Subcutaneous abdominal adipose tissue (tissue), 5 donors: ENCODE data around the gene RHBDD1.

Experiments
- H3K27ac ChIP-seq: one replicate; pipeline ENCODE4 v1.7.0; 2013; ENCODE audit warnings: low read depth, mild to moderate bottlenecking, inconsistent platforms, low read length, moderate library complexity
- H3K27me3 ChIP-seq, 5 donors: one replicate each; pipeline ENCODE4 v1.7.0; 2013; ENCODE audit warnings: low read length in 5 of 5, inconsistent platforms in 1 of 5; ENCODE audit not compliant: control insufficient read depth in 5 of 5, insufficient read depth in 4 of 5
- H3K36me3 ChIP-seq, 5 donors: one replicate each; pipeline ENCODE4 v1.7.0; 2013; ENCODE audit warnings: low read length in 5 of 5; ENCODE audit not compliant: control insufficient read depth in 5 of 5, insufficient read depth in 5 of 5
- H3K4me1 ChIP-seq, 5 donors: one replicate each; pipeline ENCODE4 v1.7.0; 2013; ENCODE audit warnings: low read length in 5 of 5, mild to moderate bottlenecking in 3 of 5, moderate library complexity in 1 of 5; ENCODE audit not compliant: control insufficient read depth in 5 of 5, insufficient read depth in 5 of 5
- H3K4me3 ChIP-seq, 5 donors: one replicate each; pipeline ENCODE4 v1.7.0; 2013; ENCODE audit warnings: low read length in 5 of 5, low read depth in 1 of 5
- H3K9ac ChIP-seq, 5 donors: one replicate each; pipeline ENCODE4 v1.7.0; 2013; ENCODE audit warnings: low read length in 5 of 5, mild to moderate bottlenecking in 4 of 5, moderate library complexity in 3 of 5
- H3K9me3 ChIP-seq, 5 donors: one replicate each; pipeline ENCODE4 v1.7.0; 2013; ENCODE audit warnings: low read length in 5 of 5; ENCODE audit not compliant: control insufficient read depth in 5 of 5
- donor health status: healthy.
- donor health status: healthy.
- donor health status: healthy.
- donor health status: healthy.
- donor health status: healthy.

RHBDD1 gene

GRCh38 chr2:226904592-226904991 is 68.7 kb downstream of the RHBDD1 start:
- H3K4me3 ChIP-seq = no peak overlapping the region
- H3K4me1 ChIP-seq = peaks cover 0 to 15% (median 4%) of the 10 kb centered on the region in 5 donors
- peaks cover 0 to 14% (median 3%) of the 10 kb centered on the region in 5 donors for H3K36me3 ChIP-seq
- H3K9ac ChIP-seq = no peak overlapping the region
- H3K27ac ChIP-seq = no peak overlapping the region
- H3K27me3 ChIP-seq = no peaks in the 10 kb centered on the region
- H3K9me3 ChIP-seq = no peaks in the 10 kb centered on the region

GRCh38 chr2:226905718-226906117 is 69.9 kb downstream of the RHBDD1 start:
- Histone ChIP-seq H3K27ac (no peak overlapping the region), H3K4me1 (peaks cover 0 to 14% (median 4%) of the 10 kb centered on the region in 5 donors), H3K9me3 (no peaks in the 10 kb centered on the region)

GRCh38 chr2:226906163-226906693 is 70.4 kb downstream of the RHBDD1 start:
- no peak overlapping the region for H3K27ac ChIP-seq
- H3K36me3 ChIP-seq = peaks cover 0 to 14% (median 3%) of the 10 kb centered on the region in 5 donors
- no peak overlapping the region for H3K4me3 ChIP-seq
- no peaks in the 10 kb centered on the region for H3K27me3 ChIP-seq
- no peak overlapping the region for H3K9ac ChIP-seq
- peaks cover 0 to 14% (median 4%) of the 10 kb centered on the region in 5 donors for H3K4me1 ChIP-seq
- no peaks in the 10 kb centered on the region for H3K9me3 ChIP-seq

More at GRCh38 chr2:226905718-226906117, 69.9 kb downstream of the RHBDD1 start:
- Histone ChIP-seq H3K27me3 (no peaks in the 10 kb centered on the region), H3K36me3 (peaks cover 0 to 14% (median 3%) of the 10 kb centered on the region in 5 donors), H3K4me3 (no peak overlapping the region), H3K9ac (no peak overlapping the region)

- H3K36me3 ChIP-seq = peaks cover 0 to 13% (median 3%) of the 10 kb centered on the region in 5 donors
- H3K4me3 ChIP-seq = no peak overlapping the region
- H3K4me1 ChIP-seq = no peaks in the 10 kb centered on the region
- no peaks in the 10 kb centered on the region for H3K9me3 ChIP-seq
- H3K27me3 ChIP-seq = no peaks in the 10 kb centered on the region
- no peak overlapping the region for H3K27ac ChIP-seq
- H3K9ac ChIP-seq = no peak overlapping the region
Observed at GRCh38 chr2:226909126-226909525, 73.3 kb downstream of the RHBDD1 start.

- Histone ChIP-seq H3K4me3 (no peak overlapping the region), H3K27ac (no peak overlapping the region), H3K9me3 (no peaks in the 10 kb centered on the region), H3K9ac (no peak overlapping the region), H3K4me1 (no peaks in the 10 kb centered on the region), H3K36me3 (peaks cover 0 to 12% (median 3%) of the 10 kb centered on the region in 5 donors), H3K27me3 (no peaks in the 10 kb centered on the region)
Observed at GRCh38 chr2:226909836-226910235, 74.0 kb downstream of the RHBDD1 start.

- Histone ChIP-seq H3K27ac (no peak overlapping the region), H3K9ac (no peak overlapping the region), H3K9me3 (no peaks in the 10 kb centered on the region), H3K27me3 (no peaks in the 10 kb centered on the region), H3K4me3 (no peak overlapping the region), H3K4me1 (no peaks in the 10 kb centered on the region), H3K36me3 (peaks cover 0 to 12% (median 3%) of the 10 kb centered on the region in 5 donors)
Observed at GRCh38 chr2:226910384-226910783, 74.5 kb downstream of the RHBDD1 start.

GRCh38 chr2:226911932-226912331 is 76.1 kb downstream of the RHBDD1 start:
- Histone ChIP-seq H3K27me3 (no peaks in the 10 kb centered on the region), H3K36me3 (peaks cover 0 to 12% (median 7%) of the 10 kb centered on the region in 5 donors), H3K9ac (no peak overlapping the region), H3K27ac (no peak overlapping the region), H3K4me3 (no peak overlapping the region), H3K9me3 (no peaks in the 10 kb centered on the region), H3K4me1 (no peaks in the 10 kb centered on the region)

- Histone ChIP-seq H3K4me3 (no peak overlapping the region), H3K27ac (no peak overlapping the region), H3K9ac (no peak overlapping the region), H3K9me3 (no peaks in the 10 kb centered on the region), H3K4me1 (no peaks in the 10 kb centered on the region), H3K36me3 (peaks cover 0 to 12% (median 4%) of the 10 kb centered on the region in 5 donors), H3K27me3 (no peaks in the 10 kb centered on the region)
Observed at GRCh38 chr2:226913641-226914040, 77.8 kb downstream of the RHBDD1 start.

GRCh38 chr2:226915846-226916360 is 80.0 kb downstream of the RHBDD1 start:
- Histone ChIP-seq H3K27ac (no peak overlapping the region), H3K4me1 (peaks cover 0 to 3% (median 0%) of the 10 kb centered on the region in 5 donors), H3K27me3 (no peaks in the 10 kb centered on the region), H3K36me3 (peaks cover 0 to 9% (median 4%) of the 10 kb centered on the region in 5 donors), H3K4me3 (no peak overlapping the region), H3K9me3 (peaks cover 0 to 3% (median 0%) of the 10 kb centered on the region in 5 donors), H3K9ac (no peak overlapping the region)

GRCh38 chr2:226916669-226917068 is 80.8 kb downstream of the RHBDD1 start:
- Histone ChIP-seq H3K27ac (no peak overlapping the region), H3K36me3 (peaks cover 0 to 9% (median 4%) of the 10 kb centered on the region in 5 donors), H3K4me1 (peaks cover 0 to 3% (median 0%) of the 10 kb centered on the region in 5 donors), H3K4me3 (no peak overlapping the region), H3K9ac (no peak overlapping the region), H3K9me3 (peaks cover 0 to 3% (median 0%) of the 10 kb centered on the region in 5 donors), H3K27me3 (no peaks in the 10 kb centered on the region)
